ENCODE measurements around the gene HES7.

GRCh38 chr17:8141741-8142140 lies 17.8 kb upstream of the HES7 start:
- TF ChIP-seq EZH2phosphoT487 (IDR thresholded peaks at IDR 0.05; ENCODE audit: borderline replicate concordance, low read depth) (no peak), POLR2AphosphoS5 (IDR thresholded peaks at IDR 0.05; ENCODE audit: low read depth, low read length) (no peak), RAD21 (IDR thresholded peaks at IDR 0.05; ENCODE audit: low read length) (no peak), ZBTB33 (IDR thresholded peaks at IDR 0.05; ENCODE audit: borderline replicate concordance, low read depth) (no peak), RFX5 (IDR thresholded peaks at IDR 0.05; ENCODE audit: low read length) (no peak)
- TF ChIP-seq, protein P1, sequence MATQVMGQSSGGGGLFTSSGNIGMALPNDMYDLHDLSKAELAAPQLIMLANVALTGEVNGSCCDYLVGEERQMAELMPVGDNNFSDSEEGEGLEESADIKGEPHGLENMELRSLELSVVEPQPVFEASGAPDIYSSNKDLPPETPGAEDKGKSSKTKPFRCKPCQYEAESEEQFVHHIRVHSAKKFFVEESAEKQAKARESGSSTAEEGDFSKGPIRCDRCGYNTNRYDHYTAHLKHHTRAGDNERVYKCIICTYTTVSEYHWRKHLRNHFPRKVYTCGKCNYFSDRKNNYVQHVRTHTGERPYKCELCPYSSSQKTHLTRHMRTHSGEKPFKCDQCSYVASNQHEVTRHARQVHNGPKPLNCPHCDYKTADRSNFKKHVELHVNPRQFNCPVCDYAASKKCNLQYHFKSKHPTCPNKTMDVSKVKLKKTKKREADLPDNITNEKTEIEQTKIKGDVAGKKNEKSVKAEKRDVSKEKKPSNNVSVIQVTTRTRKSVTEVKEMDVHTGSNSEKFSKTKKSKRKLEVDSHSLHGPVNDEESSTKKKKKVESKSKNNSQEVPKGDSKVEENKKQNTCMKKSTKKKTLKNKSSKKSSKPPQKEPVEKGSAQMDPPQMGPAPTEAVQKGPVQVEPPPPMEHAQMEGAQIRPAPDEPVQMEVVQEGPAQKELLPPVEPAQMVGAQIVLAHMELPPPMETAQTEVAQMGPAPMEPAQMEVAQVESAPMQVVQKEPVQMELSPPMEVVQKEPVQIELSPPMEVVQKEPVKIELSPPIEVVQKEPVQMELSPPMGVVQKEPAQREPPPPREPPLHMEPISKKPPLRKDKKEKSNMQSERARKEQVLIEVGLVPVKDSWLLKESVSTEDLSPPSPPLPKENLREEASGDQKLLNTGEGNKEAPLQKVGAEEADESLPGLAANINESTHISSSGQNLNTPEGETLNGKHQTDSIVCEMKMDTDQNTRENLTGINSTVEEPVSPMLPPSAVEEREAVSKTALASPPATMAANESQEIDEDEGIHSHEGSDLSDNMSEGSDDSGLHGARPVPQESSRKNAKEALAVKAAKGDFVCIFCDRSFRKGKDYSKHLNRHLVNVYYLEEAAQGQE (IDR thresholded peaks at IDR 0.05; ENCODE audit: low read depth, low read length): no peak

All from SK-N-SH (cell line).